Osteocyte (in vitro differentiated cells): ENCODE data around the gene FGD4. TPM values are rescaled to one million over a fixed set of nuclear protein-coding genes. Genes with fewer than 3 reads are reported as not detected.

ENCODE experiments used
- DNase-seq: peaks from one replicate; pipeline ENCODE4 v3.0.0; 2021; ENCODE audit warnings: mixed read lengths; ENCODE audit not compliant: unreplicated experiment; ENCODE audit errors: extremely low spot score
- H3K27ac Mint-ChIP-seq: one replicate; pipeline ENCODE4 v1.8.0; 2021; ENCODE audit warnings: mild to moderate bottlenecking, mixed read lengths; ENCODE audit not compliant: unreplicated experiment
- H3K27me3 Mint-ChIP-seq: one replicate; pipeline ENCODE4 v1.8.0; 2021; ENCODE audit warnings: mixed read lengths; ENCODE audit not compliant: unreplicated experiment
- H3K36me3 Mint-ChIP-seq: one replicate; pipeline ENCODE4 v1.8.0; 2021; ENCODE audit warnings: mixed read lengths; ENCODE audit not compliant: unreplicated experiment
- H3K4me1 Mint-ChIP-seq: one replicate; pipeline ENCODE4 v1.8.0; 2021; ENCODE audit warnings: mixed read lengths; ENCODE audit not compliant: unreplicated experiment
- H3K4me3 Mint-ChIP-seq: one replicate; pipeline ENCODE4 v1.8.0; 2021; ENCODE audit warnings: mild to moderate bottlenecking, moderate library complexity, mixed read lengths; ENCODE audit not compliant: unreplicated experiment
- H3K9me3 Mint-ChIP-seq: one replicate; pipeline ENCODE4 v1.8.0; 2021; ENCODE audit warnings: mixed read lengths; ENCODE audit not compliant: unreplicated experiment
- CTCF ChIP-seq: fragments of 200-600 bp; sonication (generic); IDR thresholded peaks from 2 replicates; pipeline ENCODE4 v1.5.0; 2021; ENCODE audit warnings: antibody characterized with exemption, mild to moderate bottlenecking, moderate library complexity
- total RNA-seq: library from RNA; stranded (reverse); gene quantifications from 2 replicates; pipeline ENCODE4 v1.2.1, GENCODE V29; 2021

FGD4 gene
- total RNA-seq, 1 donor from 2014 or later, result 8.0 TPM

- peaks cover 10% of the 10 kb centered on the region for H3K4me1 Mint-ChIP-seq
- no peak for TF ChIP-seq CTCF
- H3K9me3 Mint-ChIP-seq, result peaks cover 16% of the 10 kb centered on the region
- H3K4me3 Mint-ChIP-seq, result no peak overlapping the region
- peaks cover 11% of the 10 kb centered on the region for H3K36me3 Mint-ChIP-seq
- no peak for DNase-seq
- no peak overlapping the region for H3K27ac Mint-ChIP-seq
- H3K27me3 Mint-ChIP-seq, result no peaks in the 10 kb centered on the region
Measured at GRCh38 chr12:32693036-32693435, 293.7 kb downstream of the FGD4 start.
